ENCODE measurements around the gene ITIH1.

The ITIH1 gene

GRCh38 chr3:52819936-52820335 is 42.5 kb downstream of the ITIH1 start:
- TF ChIP-seq CTCF (IDR thresholded peaks at IDR 0.05; ENCODE audit: low read length) (no peak), EZH2phosphoT487 (IDR thresholded peaks at IDR 0.05; ENCODE audit: low read length) (no peak), EZH2 (optimal IDR thresholded peaks at IDR 0.05; ENCODE audit: low read depth, low read length) (no peak)
- Histone ChIP-seq H3K9ac (ENCODE audit: low read length) (no peak overlapping the region), H3K9me2 (replicated peaks; ENCODE audit: insufficient read depth, low read length) (no peaks in the 10 kb centered on the region), H3K4me1 (ENCODE audit: low read length) (no peaks in the 10 kb centered on the region), H3F3A (ENCODE audit: insufficient read depth, low read length) (no peaks in the 10 kb centered on the region), H3K79me2 (ENCODE audit: low read length) (no peaks in the 10 kb centered on the region), H3K4me3 (ENCODE audit: low read length) (no peak overlapping the region), H3K27me3 (replicated peaks; ENCODE audit: insufficient read depth, low read length) (no peaks in the 10 kb centered on the region), H4K20me1 (ENCODE audit: insufficient read depth, low read length) (no peaks in the 10 kb centered on the region), H3K4me2 (ENCODE audit: low read depth, low read length) (no peak overlapping the region), H2AFZ (ENCODE audit: low read length) (no peak overlapping the region), H3K9me3 (replicated peaks; ENCODE audit: insufficient read depth, low read length) (no peaks in the 10 kb centered on the region), H3K36me3 (replicated peaks; ENCODE audit: insufficient read depth, low read length) (no peaks in the 10 kb centered on the region), H3K27ac (ENCODE audit: low read length) (no peak overlapping the region)
- DNase-seq, result no peak

DNA sequence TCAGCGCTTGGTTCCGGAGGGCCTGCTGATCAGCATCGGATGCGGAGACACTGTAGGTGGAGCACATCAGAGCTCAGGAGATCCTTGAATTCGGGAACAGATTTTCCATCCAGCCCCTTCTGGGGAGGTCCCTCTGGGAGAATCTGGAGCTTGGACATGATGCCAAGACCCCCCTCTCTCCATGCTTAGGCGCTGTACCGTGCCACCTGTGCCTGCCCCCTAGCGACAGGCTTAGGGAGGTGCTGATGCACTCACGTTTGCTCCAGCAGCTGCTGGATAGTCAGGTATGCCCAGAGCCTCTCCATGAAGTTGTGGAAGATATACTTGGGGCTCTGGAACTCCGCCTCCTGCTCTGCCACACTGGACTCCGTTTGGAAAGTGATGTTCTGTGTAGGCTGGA is 43.3 kb downstream of the ITIH1 start:
- Histone ChIP-seq H2AFZ (ENCODE audit: low read length) (no peak overlapping the region), H3K4me3 (ENCODE audit: low read length) (no peak overlapping the region), H3K9me2 (replicated peaks; ENCODE audit: insufficient read depth, low read length) (no peaks in the 10 kb centered on the region), H3K27me3 (replicated peaks; ENCODE audit: insufficient read depth, low read length) (no peaks in the 10 kb centered on the region), H3K9me3 (replicated peaks; ENCODE audit: insufficient read depth, low read length) (no peaks in the 10 kb centered on the region), H3K27ac (ENCODE audit: low read length) (no peak overlapping the region), H3K4me1 (ENCODE audit: low read length) (no peaks in the 10 kb centered on the region), H3K79me2 (ENCODE audit: low read length) (no peaks in the 10 kb centered on the region), H4K20me1 (ENCODE audit: insufficient read depth, low read length) (no peaks in the 10 kb centered on the region), H3F3A (ENCODE audit: insufficient read depth, low read length) (no peaks in the 10 kb centered on the region), H3K9ac (ENCODE audit: low read length) (no peak overlapping the region), H3K4me2 (ENCODE audit: low read depth, low read length) (no peak overlapping the region), H3K36me3 (replicated peaks; ENCODE audit: insufficient read depth, low read length) (no peaks in the 10 kb centered on the region)
- TF ChIP-seq CTCF (IDR thresholded peaks at IDR 0.05; ENCODE audit: low read length) (peak; percentile 72), EZH2phosphoT487 (IDR thresholded peaks at IDR 0.05; ENCODE audit: low read length) (no peak), EZH2 (optimal IDR thresholded peaks at IDR 0.05; ENCODE audit: low read depth, low read length) (no peak)
- DNase-seq, result no peak

- no peak overlapping the region for H2AFZ ChIP-seq (ENCODE audit: low read length)
- H3F3A ChIP-seq (ENCODE audit: insufficient read depth, low read length), result no peaks in the 10 kb centered on the region
- H3K4me2 ChIP-seq (ENCODE audit: low read depth, low read length), result no peak overlapping the region
- TF ChIP-seq CTCF (IDR thresholded peaks at IDR 0.05; ENCODE audit: low read length), result no peak
- no peak for TF ChIP-seq EZH2phosphoT487 (IDR thresholded peaks at IDR 0.05; ENCODE audit: low read length)
- no peak for TF ChIP-seq EZH2 (optimal IDR thresholded peaks at IDR 0.05; ENCODE audit: low read depth, low read length)
- no peak overlapping the region for H3K9ac ChIP-seq (ENCODE audit: low read length)
- no peak for DNase-seq
- no peaks in the 10 kb centered on the region for H3K9me3 ChIP-seq (replicated peaks; ENCODE audit: insufficient read depth, low read length)
- H3K27ac ChIP-seq (ENCODE audit: low read length), result no peak overlapping the region
- H3K79me2 ChIP-seq (ENCODE audit: low read length), result no peaks in the 10 kb centered on the region
- H3K9me2 ChIP-seq (replicated peaks; ENCODE audit: insufficient read depth, low read length), result no peaks in the 10 kb centered on the region
- H3K36me3 ChIP-seq (replicated peaks; ENCODE audit: insufficient read depth, low read length), result no peaks in the 10 kb centered on the region
- no peaks in the 10 kb centered on the region for H3K27me3 ChIP-seq (replicated peaks; ENCODE audit: insufficient read depth, low read length)
- H4K20me1 ChIP-seq (ENCODE audit: insufficient read depth, low read length), result no peaks in the 10 kb centered on the region
- H3K4me3 ChIP-seq (ENCODE audit: low read length), result no peak overlapping the region
- no peaks in the 10 kb centered on the region for H3K4me1 ChIP-seq (ENCODE audit: low read length)
Measured at GRCh38 chr3:52822363-52822762, 45.0 kb downstream of the ITIH1 start.

Data from MM.1S (cell line).